Body of pancreas (tissue), 4 donors: ENCODE data around the gene UNC119B.

ENCODE experiments used
- CTCF ChIP-seq, 7 experiments: fragments of 450-650 bp in 4 of 7; fragments of 200-600 bp in 3 of 7; sonication (generic) in 3 of 7; IDR thresholded peaks; one replicate each; pipeline ENCODE4 v1.5.1; 2016 to 2019; ENCODE audit warnings: antibody characterized with exemption in 7 of 7
- POLR2A ChIP-seq, 3 donors: fragments of 450-650 bp; IDR thresholded peaks; one replicate each; pipeline ENCODE4 v1.6.1; 2016; ENCODE audit warnings: antibody characterized with exemption in 3 of 3, mild to moderate bottlenecking in 2 of 3

- no peak for TF ChIP-seq CTCF (IDR thresholded peaks at IDR 0.05)
- no peak for TF ChIP-seq POLR2A (IDR thresholded peaks at IDR 0.05)
Observed at GRCh38 chr12:120693848-120694247, 16.4 kb upstream of the UNC119B start.
